MM.1S (cell line): ENCODE data around the gene TRIP4.
"Not testable (repeated sequence)": the region's sequence is repeated elsewhere in the genome, so short reads cannot be mapped to it uniquely, and the experiment has no call there.

Experiments used
- DNase-seq: peaks from one replicate; pipeline ENCODE4 v3.0.0-alpha.2; 2015
- H2AFZ ChIP-seq: fragments of 300-600 bp; sonication (generic); 2 replicates; pipeline ENCODE4 v1.6.0; 2016; ENCODE audit warnings: antibody characterized with exemption, low read length
- H3F3A ChIP-seq: fragments of 300-600 bp; sonication (generic); 2 replicates; pipeline ENCODE4 v1.6.1; 2016; ENCODE audit warnings: mild to moderate bottlenecking, antibody characterized with exemption, low read length, moderate library complexity, mixed read lengths; ENCODE audit not compliant: insufficient read depth
- H3K27ac ChIP-seq: fragments of 300-600 bp; sonication (generic); 2 replicates; pipeline ENCODE4 v1.5.1; 2016; ENCODE audit warnings: mild to moderate bottlenecking, low read length
- H3K27me3 ChIP-seq: fragments of 300-600 bp; sonication (generic); replicated peaks from 2 replicates; pipeline ENCODE4 v1.6.0; 2016; ENCODE audit warnings: low read length; ENCODE audit not compliant: insufficient read depth
- H3K36me3 ChIP-seq: fragments of 300-600 bp; sonication (generic); replicated peaks from 2 replicates; pipeline ENCODE4 v1.6.1; 2016; ENCODE audit warnings: mild to moderate bottlenecking, low read length, mixed read lengths; ENCODE audit not compliant: insufficient read depth
- H3K4me1 ChIP-seq: fragments of 300-600 bp; sonication (generic); 2 replicates; pipeline ENCODE4 v1.6.1; 2016; ENCODE audit warnings: low read length, mixed read lengths
- H3K4me2 ChIP-seq: fragments of 300-600 bp; sonication (generic); 2 replicates; pipeline ENCODE4 v1.6.0; 2016; ENCODE audit warnings: low read depth, low read length
- H3K4me3 ChIP-seq: fragments of 300-600 bp; sonication (generic); 2 replicates; pipeline ENCODE4 v1.5.1; 2016; ENCODE audit warnings: low read length, mixed read lengths
- H3K79me2 ChIP-seq: fragments of 300-600 bp; sonication (generic); 2 replicates; pipeline ENCODE4 v1.6.1; 2016; ENCODE audit warnings: mixed run types, low read length, mixed read lengths
- H3K9ac ChIP-seq: fragments of 300-600 bp; sonication (generic); 2 replicates; pipeline ENCODE4 v1.6.1; 2016; ENCODE audit warnings: low read length, mixed read lengths
- H3K9me2 ChIP-seq: fragments of 300-600 bp; sonication (generic); replicated peaks from 2 replicates; pipeline ENCODE4 v1.6.1; 2016; ENCODE audit warnings: mild to moderate bottlenecking, low read length, mixed read lengths; ENCODE audit not compliant: insufficient read depth
- H3K9me3 ChIP-seq: fragments of 300-600 bp; sonication (generic); replicated peaks from 2 replicates; pipeline ENCODE4 v1.6.1; 2016; ENCODE audit warnings: mild to moderate bottlenecking, low read length, mixed read lengths; ENCODE audit not compliant: insufficient read depth
- H4K20me1 ChIP-seq: fragments of 300-600 bp; sonication (generic); 2 replicates; pipeline ENCODE4 v1.6.1; 2016; ENCODE audit warnings: mild to moderate bottlenecking, low read length, moderate library complexity, mixed read lengths; ENCODE audit not compliant: insufficient read depth
- CTCF ChIP-seq: fragments of 300-600 bp; sonication (generic); IDR thresholded peaks from 2 replicates; pipeline ENCODE4 v1.5.1; 2016; ENCODE audit warnings: antibody characterized with exemption, low read length, mixed read lengths
- EZH2 ChIP-seq: fragments of 300-600 bp; sonication (generic); optimal IDR thresholded peaks from 2 replicates; pipeline ENCODE3; 2017; ENCODE audit warnings: low read depth, mild to moderate bottlenecking, antibody characterized with exemption, low read length, mixed read lengths
- EZH2phosphoT487 ChIP-seq: fragments of 300-600 bp; sonication (generic); IDR thresholded peaks from 2 replicates; pipeline ENCODE4 v1.6.1; 2018; ENCODE audit warnings: antibody characterized with exemption, low read length

Gene TRIP4

GRCh38 chr15:64356710-64357040 lies 31.0 kb upstream of the TRIP4 start:
- H2AFZ ChIP-seq = peak overlapping the region; percentile 87
- H3K36me3 ChIP-seq = no peaks in the 10 kb centered on the region
- TF ChIP-seq CTCF (no peak), EZH2phosphoT487 (no peak), EZH2 (no peak)
- peaks cover 16% of the 10 kb centered on the region for H3F3A ChIP-seq
- H3K4me3 ChIP-seq = peak overlapping the region; percentile 70
- H3K27me3 ChIP-seq = no peaks in the 10 kb centered on the region
- H3K9me3 ChIP-seq = no peaks in the 10 kb centered on the region
- H3K9ac ChIP-seq = peak overlapping the region; percentile 42; the same call in 1 of the 2 replicates
- peak overlapping the region; percentile 42; the same call in 1 of the 2 replicates for H3K27ac ChIP-seq
- H3K9me2 ChIP-seq = no peaks in the 10 kb centered on the region
- no peak for DNase-seq
- H4K20me1 ChIP-seq = no peaks in the 10 kb centered on the region
- peaks cover 25% of the 10 kb centered on the region for H3K79me2 ChIP-seq
- 0 out of 2 replicates have a peak, but pooled peaks cover 7% of the 10 kb centered on the region for H3K4me1 ChIP-seq
- peak overlapping the region; percentile 63 for H3K4me2 ChIP-seq

GRCh38 chr15:64361259-64361658 lies 26.4 kb upstream of the TRIP4 start:
- no peak overlapping the region for H3K9ac ChIP-seq
- 0 out of 2 replicates have a peak, but pooled peaks cover 2% of the 10 kb centered on the region for H3K4me1 ChIP-seq
- H4K20me1 ChIP-seq = no peaks in the 10 kb centered on the region
- no peaks in the 10 kb centered on the region for H3K27me3 ChIP-seq
- H3K27ac ChIP-seq = no peak overlapping the region
- H2AFZ ChIP-seq = no peak overlapping the region
- no peak overlapping the region for H3K4me3 ChIP-seq
- H3K9me2 ChIP-seq = no peaks in the 10 kb centered on the region
- no peak for DNase-seq
- no peak for TF ChIP-seq EZH2
- TF ChIP-seq CTCF = no peak
- no peak for TF ChIP-seq EZH2phosphoT487
- H3K79me2 ChIP-seq = no peaks in the 10 kb centered on the region
- peaks cover 15% of the 10 kb centered on the region for H3F3A ChIP-seq
- no peak overlapping the region for H3K4me2 ChIP-seq
- no peaks in the 10 kb centered on the region for H3K9me3 ChIP-seq
- no peaks in the 10 kb centered on the region for H3K36me3 ChIP-seq

GRCh38 chr15:64369078-64369607 lies 18.5 kb upstream of the TRIP4 start:
- no peaks in the 10 kb centered on the region for H3K9me2 ChIP-seq
- H3K4me3 ChIP-seq = no peak overlapping the region
- DNase-seq = no peak
- no peaks in the 10 kb centered on the region; the same call in 1 of the 2 replicates for H3F3A ChIP-seq
- no peak overlapping the region for H3K4me2 ChIP-seq
- no peak overlapping the region for H3K9ac ChIP-seq
- no peaks in the 10 kb centered on the region for H4K20me1 ChIP-seq
- no peaks in the 10 kb centered on the region for H3K36me3 ChIP-seq
- no peak overlapping the region for H2AFZ ChIP-seq
- H3K4me1 ChIP-seq = no peaks in the 10 kb centered on the region
- TF ChIP-seq EZH2phosphoT487 (no peak), CTCF (no peak), EZH2 (no peak)
- no peaks in the 10 kb centered on the region for H3K9me3 ChIP-seq
- H3K27me3 ChIP-seq = no peaks in the 10 kb centered on the region
- no peak overlapping the region for H3K27ac ChIP-seq
- peaks cover 4% of the 10 kb centered on the region for H3K79me2 ChIP-seq

- H4K20me1 ChIP-seq, H3K4me2 ChIP-seq, DNase-seq, H3K9me3 ChIP-seq, H3K9me2 ChIP-seq, H2AFZ ChIP-seq, H3F3A ChIP-seq, H3K4me3 ChIP-seq, H3K4me1 ChIP-seq, H3K36me3 ChIP-seq, H3K9ac ChIP-seq, H3K27ac ChIP-seq, H3K79me2 ChIP-seq, H3K27me3 ChIP-seq: not testable (repeated sequence)
Observed at GRCh38 chr15:64371383-64371782, 16.3 kb upstream of the TRIP4 start.
